ENCODE measurements around the gene TSPEAR.

GRCh38 chr21:44612669-44613229 lies 98.6 kb downstream of the TSPEAR start:
- TF ChIP-seq POLR2AphosphoS5 (IDR thresholded peaks at IDR 0.05) = no peak
- no peak for TF ChIP-seq CTCF (IDR thresholded peaks at IDR 0.05)
- no peak for TF ChIP-seq POLR2A (IDR thresholded peaks at IDR 0.05)

Data from prostate gland (tissue), 2 donors.